SU-DHL-6 (cell line): Measurements from ENCODE around the gene GPX5.

Source experiments
- EZH2phosphoT487 ChIP-seq: fragments of 200-600 bp; sonication (generic), shearing (Covaris generic); conservative IDR thresholded peaks from 2 replicates; pipeline ENCODE4 v1.6.1; 2018; ENCODE audit warnings: mild to moderate bottlenecking, antibody characterized with exemption, low read length, moderate library complexity, mixed read lengths
- TF ChIP-seq, protein P1 (sequence below): fragments of 200-600 bp; sonication (generic); IDR thresholded peaks from one replicate; pipeline ENCODE4 v1.5.1; 2017; ENCODE audit warnings: antibody characterized with exemption, mild to moderate bottlenecking, low read length, moderate library complexity; ENCODE audit not compliant: insufficient read depth, poor library complexity, severe bottlenecking

DNA sequence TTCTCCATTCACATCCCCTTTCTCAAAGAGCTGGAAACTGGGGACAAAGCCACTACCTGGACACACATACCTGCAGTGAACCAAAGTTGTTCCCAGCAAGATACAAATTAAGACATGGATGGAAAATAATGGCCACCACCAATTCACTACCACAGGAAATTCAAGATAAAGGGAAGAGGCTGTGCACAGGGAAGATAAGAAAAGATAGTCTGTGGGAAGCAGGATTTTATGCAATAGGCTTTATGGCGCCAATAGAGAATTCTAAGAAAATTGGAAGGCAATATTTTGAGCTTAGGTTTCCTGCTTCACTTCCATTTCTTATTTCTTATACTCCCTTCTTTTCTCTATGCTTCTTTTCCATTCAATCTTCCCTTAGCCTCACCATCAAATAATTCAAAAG, 19.9 kb upstream of the GPX5 start:
- TF ChIP-seq, protein P1, sequence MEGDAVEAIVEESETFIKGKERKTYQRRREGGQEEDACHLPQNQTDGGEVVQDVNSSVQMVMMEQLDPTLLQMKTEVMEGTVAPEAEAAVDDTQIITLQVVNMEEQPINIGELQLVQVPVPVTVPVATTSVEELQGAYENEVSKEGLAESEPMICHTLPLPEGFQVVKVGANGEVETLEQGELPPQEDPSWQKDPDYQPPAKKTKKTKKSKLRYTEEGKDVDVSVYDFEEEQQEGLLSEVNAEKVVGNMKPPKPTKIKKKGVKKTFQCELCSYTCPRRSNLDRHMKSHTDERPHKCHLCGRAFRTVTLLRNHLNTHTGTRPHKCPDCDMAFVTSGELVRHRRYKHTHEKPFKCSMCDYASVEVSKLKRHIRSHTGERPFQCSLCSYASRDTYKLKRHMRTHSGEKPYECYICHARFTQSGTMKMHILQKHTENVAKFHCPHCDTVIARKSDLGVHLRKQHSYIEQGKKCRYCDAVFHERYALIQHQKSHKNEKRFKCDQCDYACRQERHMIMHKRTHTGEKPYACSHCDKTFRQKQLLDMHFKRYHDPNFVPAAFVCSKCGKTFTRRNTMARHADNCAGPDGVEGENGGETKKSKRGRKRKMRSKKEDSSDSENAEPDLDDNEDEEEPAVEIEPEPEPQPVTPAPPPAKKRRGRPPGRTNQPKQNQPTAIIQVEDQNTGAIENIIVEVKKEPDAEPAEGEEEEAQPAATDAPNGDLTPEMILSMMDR = no peak
- TF ChIP-seq EZH2phosphoT487 = no peak
